PFSK-1 (cell line): Measurements from ENCODE around the gene MGAT3.

Experiments used
- POLR2AphosphoS5 ChIP-seq: IDR thresholded peaks from 2 replicates; pipeline ENCODE4 v1.6.1; 2012; ENCODE audit warnings: low read depth, mild to moderate bottlenecking, control low read depth, low read length, moderate library complexity
- REST ChIP-seq, 2 experiments: IDR thresholded peaks; 2 replicates each; pipeline versions ENCODE4 v1.6.1 to v1.8.0; 2011 to 2012; ENCODE audit warnings: low read depth in 2 of 2, low read length in 2 of 2, control low read depth in 1 of 2, inconsistent platforms in 1 of 2, mild to moderate bottlenecking in 1 of 2, moderate library complexity in 1 of 2; ENCODE audit not compliant: insufficient read depth in 1 of 2

- TF ChIP-seq POLR2AphosphoS5 = peak; percentile 85
- peak; percentile 27 to 48; a peak in 2 of 4 replicates for TF ChIP-seq REST (IDR thresholded peaks at IDR 0.05; ENCODE audit: insufficient read depth in 1 of 2, low read depth in 2 of 2, low read length in 2 of 2)
These were observed 63.7 kb downstream of the MGAT3 start, which contains the start of gene ATF4 for GRCh38 chr22:39520226-39521105.
